ENCODE data around the gene MCRIP2.

Gene MCRIP2

GRCh38 chr16:693364-693763 lies 51.7 kb downstream of the MCRIP2 start:
- no peak overlapping the region for H2AFZ ChIP-seq (ENCODE audit: low read length)
- no peak for TF ChIP-seq EZH2phosphoT487 (IDR thresholded peaks at IDR 0.05; ENCODE audit: low read length)
- TF ChIP-seq EZH2 (optimal IDR thresholded peaks at IDR 0.05; ENCODE audit: low read depth, low read length): no peak
- no peak for TF ChIP-seq CTCF (IDR thresholded peaks at IDR 0.05; ENCODE audit: low read length)
- H3K27me3 ChIP-seq (replicated peaks; ENCODE audit: insufficient read depth, low read length): peaks cover 62% of the 10 kb centered on the region
- H3K79me2 ChIP-seq (ENCODE audit: low read length): peaks cover 14% of the 10 kb centered on the region
- H3K9me2 ChIP-seq (replicated peaks; ENCODE audit: insufficient read depth, low read length): no peaks in the 10 kb centered on the region
- H3K4me3 ChIP-seq (ENCODE audit: low read length): no peak overlapping the region
- H3F3A ChIP-seq (ENCODE audit: insufficient read depth, low read length): no peaks in the 10 kb centered on the region
- peaks cover 5% of the 10 kb centered on the region for H3K4me1 ChIP-seq (ENCODE audit: low read length)
- DNase-seq: no peak
- H3K4me2 ChIP-seq (ENCODE audit: low read depth, low read length): no peak overlapping the region
- no peaks in the 10 kb centered on the region for H3K9me3 ChIP-seq (replicated peaks; ENCODE audit: insufficient read depth, low read length)
- H4K20me1 ChIP-seq (ENCODE audit: insufficient read depth, low read length): no peaks in the 10 kb centered on the region
- no peak overlapping the region for H3K27ac ChIP-seq (ENCODE audit: low read length)
- no peaks in the 10 kb centered on the region for H3K36me3 ChIP-seq (replicated peaks; ENCODE audit: insufficient read depth, low read length)
- no peak overlapping the region for H3K9ac ChIP-seq (ENCODE audit: low read length)

GRCh38 chr16:693766-694165 lies 52.1 kb downstream of the MCRIP2 start:
- TF ChIP-seq EZH2 (optimal IDR thresholded peaks at IDR 0.05; ENCODE audit: low read depth, low read length): no peak
- no peak for TF ChIP-seq CTCF (IDR thresholded peaks at IDR 0.05; ENCODE audit: low read length)
- TF ChIP-seq EZH2phosphoT487 (IDR thresholded peaks at IDR 0.05; ENCODE audit: low read length): no peak
- H4K20me1 ChIP-seq (ENCODE audit: insufficient read depth, low read length): no peaks in the 10 kb centered on the region
- H3K4me1 ChIP-seq (ENCODE audit: low read length): peaks cover 5% of the 10 kb centered on the region
- no peak overlapping the region for H2AFZ ChIP-seq (ENCODE audit: low read length)
- no peak overlapping the region for H3K4me3 ChIP-seq (ENCODE audit: low read length)
- no peaks in the 10 kb centered on the region for H3K9me3 ChIP-seq (replicated peaks; ENCODE audit: insufficient read depth, low read length)
- no peak overlapping the region for H3K4me2 ChIP-seq (ENCODE audit: low read depth, low read length)
- no peaks in the 10 kb centered on the region for H3F3A ChIP-seq (ENCODE audit: insufficient read depth, low read length)
- no peak overlapping the region for H3K27ac ChIP-seq (ENCODE audit: low read length)
- H3K36me3 ChIP-seq (replicated peaks; ENCODE audit: insufficient read depth, low read length): no peaks in the 10 kb centered on the region
- H3K27me3 ChIP-seq (replicated peaks; ENCODE audit: insufficient read depth, low read length): peaks cover 63% of the 10 kb centered on the region
- no peaks in the 10 kb centered on the region for H3K9me2 ChIP-seq (replicated peaks; ENCODE audit: insufficient read depth, low read length)
- DNase-seq: no peak
- no peak overlapping the region for H3K9ac ChIP-seq (ENCODE audit: low read length)
- H3K79me2 ChIP-seq (ENCODE audit: low read length): peaks cover 11% of the 10 kb centered on the region

- Histone ChIP-seq H3K4me3 (ENCODE audit: low read length) (no peak overlapping the region), H2AFZ (ENCODE audit: low read length) (no peak overlapping the region), H3K4me1 (ENCODE audit: low read length) (peaks cover 4% of the 10 kb centered on the region), H4K20me1 (ENCODE audit: insufficient read depth, low read length) (no peaks in the 10 kb centered on the region), H3K9me2 (replicated peaks; ENCODE audit: insufficient read depth, low read length) (no peaks in the 10 kb centered on the region), H3K27ac (ENCODE audit: low read length) (no peak overlapping the region), H3K27me3 (replicated peaks; ENCODE audit: insufficient read depth, low read length) (peaks cover 69% of the 10 kb centered on the region), H3K9me3 (replicated peaks; ENCODE audit: insufficient read depth, low read length) (no peaks in the 10 kb centered on the region), H3K9ac (ENCODE audit: low read length) (no peak overlapping the region), H3K36me3 (replicated peaks; ENCODE audit: insufficient read depth, low read length) (no peaks in the 10 kb centered on the region), H3F3A (ENCODE audit: insufficient read depth, low read length) (no peaks in the 10 kb centered on the region), H3K4me2 (ENCODE audit: low read depth, low read length) (no peak overlapping the region), H3K79me2 (ENCODE audit: low read length) (peaks cover 6% of the 10 kb centered on the region; the same call in 1 of the 2 replicates)
- TF ChIP-seq EZH2phosphoT487 (IDR thresholded peaks at IDR 0.05; ENCODE audit: low read length) (no peak), CTCF (IDR thresholded peaks at IDR 0.05; ENCODE audit: low read length) (no peak), EZH2 (optimal IDR thresholded peaks at IDR 0.05; ENCODE audit: low read depth, low read length) (no peak)
- no peak for DNase-seq
Measured at GRCh38 chr16:694187-694862, 52.7 kb downstream of the MCRIP2 start.
